Neural progenitor cell (in vitro differentiated cells): ENCODE results near the gene RELN. TPM values are rescaled to one million over a fixed set of nuclear protein-coding genes. Genes with fewer than 3 reads are reported as not detected.

Experiments
- DNase-seq: peaks from one replicate; pipeline ENCODE4 v3.0.0-alpha.2; 2016; ENCODE audit warnings: low spot score
- H2AFZ ChIP-seq: fragments of 200-600 bp; sonication (generic); replicated peaks from 2 replicates; pipeline ENCODE4 v1.6.1; 2016; ENCODE audit warnings: antibody characterized with exemption
- H3F3A ChIP-seq: fragments of 200-600 bp; sonication (generic); 2 replicates; pipeline ENCODE4 v1.6.1; 2016; ENCODE audit warnings: antibody characterized with exemption, low read depth
- H3K27ac ChIP-seq: fragments of 200-600 bp; sonication (generic); 2 replicates; pipeline ENCODE4 v1.5.1; 2016; ENCODE audit warnings: mild to moderate bottlenecking
- H3K27me3 ChIP-seq: fragments of 200-600 bp; sonication (generic); 2 replicates; pipeline ENCODE4 v1.6.1; 2016; ENCODE audit warnings: mild to moderate bottlenecking, moderate library complexity
- H3K36me3 ChIP-seq: fragments of 200-600 bp; sonication (generic); 2 replicates; pipeline ENCODE4 v1.5.1; 2016
- H3K4me1 ChIP-seq: fragments of 200-600 bp; sonication (generic); 2 replicates; pipeline ENCODE4 v1.6.1; 2016; ENCODE audit warnings: mixed run types
- H3K4me2 ChIP-seq: fragments of 200-600 bp; sonication (generic); 2 replicates; pipeline ENCODE4 v1.6.1; 2016
- H3K4me3 ChIP-seq: fragments of 200-600 bp; sonication (generic); 2 replicates; pipeline ENCODE4 v1.5.1; 2016
- H3K79me2 ChIP-seq: fragments of 200-600 bp; sonication (generic); 2 replicates; pipeline ENCODE4 v1.6.1; 2016; ENCODE audit warnings: low read depth
- H3K9ac ChIP-seq: fragments of 200-600 bp; sonication (generic); 2 replicates; pipeline ENCODE4 v1.6.1; 2016
- H3K9me3 ChIP-seq: fragments of 200-600 bp; sonication (generic); 2 replicates; pipeline ENCODE4 v1.5.1; 2016; ENCODE audit warnings: low read depth
- H4K20me1 ChIP-seq: fragments of 200-600 bp; sonication (generic); 2 replicates; pipeline ENCODE4 v1.6.1; 2016; ENCODE audit warnings: low read depth
- H3K27ac Mint-ChIP-seq: 3 replicates; pipeline ENCODE4 v1.8.0; 2021; ENCODE audit warnings: mixed read lengths
- H3K27me3 Mint-ChIP-seq: 2 replicates; pipeline ENCODE4 v1.8.0; 2022; ENCODE audit warnings: low read depth, mild to moderate bottlenecking, inconsistent platforms, moderate library complexity, mixed read lengths; ENCODE audit not compliant: insufficient read depth
- H3K36me3 Mint-ChIP-seq: 3 replicates; pipeline ENCODE4 v1.8.0; 2021; ENCODE audit warnings: mixed read lengths
- H3K4me1 Mint-ChIP-seq: 3 replicates; pipeline ENCODE4 v1.8.0; 2021; ENCODE audit warnings: mixed read lengths
- H3K4me3 Mint-ChIP-seq: 3 replicates; pipeline ENCODE4 v1.8.0; 2021; ENCODE audit warnings: mild to moderate bottlenecking, moderate library complexity, mixed read lengths
- H3K9me3 Mint-ChIP-seq: 3 replicates; pipeline ENCODE4 v1.8.0; 2020; ENCODE audit warnings: mixed read lengths
- EZH2 ChIP-seq: fragments of 200-600 bp; sonication (generic); IDR thresholded peaks from 2 replicates; pipeline ENCODE4 v1.6.1; 2017; ENCODE audit warnings: antibody characterized with exemption, mild to moderate bottlenecking, moderate library complexity
- EZH2phosphoT487 ChIP-seq: fragments of 200-600 bp; sonication (generic); IDR thresholded peaks from 2 replicates; pipeline ENCODE4 v1.6.1; 2017; ENCODE audit warnings: antibody characterized with exemption
- total RNA-seq: library from RNA; depleted of rRNA; stranded (reverse); fragments of >200 nt; gene quantifications from 2 replicates; pipeline ENCODE4 v1.2.3, GENCODE V29; 2015; ENCODE audit warnings: low replicate concordance
- TF ChIP-seq, protein P1 (sequence below): fragments of 200-600 bp; sonication (generic); IDR thresholded peaks from 2 replicates; pipeline ENCODE4 v1.5.1; 2017; ENCODE audit warnings: antibody characterized with exemption, mild to moderate bottlenecking

Gene RELN
- total RNA-seq, 1 donor from 2014 or later = 0.02 TPM

GRCh38 chr7:103966593-103967277 lies 22.7 kb downstream of the RELN start:
- no peak for TF ChIP-seq EZH2
- TF ChIP-seq EZH2phosphoT487 = no peak
- TF ChIP-seq, protein P1, sequence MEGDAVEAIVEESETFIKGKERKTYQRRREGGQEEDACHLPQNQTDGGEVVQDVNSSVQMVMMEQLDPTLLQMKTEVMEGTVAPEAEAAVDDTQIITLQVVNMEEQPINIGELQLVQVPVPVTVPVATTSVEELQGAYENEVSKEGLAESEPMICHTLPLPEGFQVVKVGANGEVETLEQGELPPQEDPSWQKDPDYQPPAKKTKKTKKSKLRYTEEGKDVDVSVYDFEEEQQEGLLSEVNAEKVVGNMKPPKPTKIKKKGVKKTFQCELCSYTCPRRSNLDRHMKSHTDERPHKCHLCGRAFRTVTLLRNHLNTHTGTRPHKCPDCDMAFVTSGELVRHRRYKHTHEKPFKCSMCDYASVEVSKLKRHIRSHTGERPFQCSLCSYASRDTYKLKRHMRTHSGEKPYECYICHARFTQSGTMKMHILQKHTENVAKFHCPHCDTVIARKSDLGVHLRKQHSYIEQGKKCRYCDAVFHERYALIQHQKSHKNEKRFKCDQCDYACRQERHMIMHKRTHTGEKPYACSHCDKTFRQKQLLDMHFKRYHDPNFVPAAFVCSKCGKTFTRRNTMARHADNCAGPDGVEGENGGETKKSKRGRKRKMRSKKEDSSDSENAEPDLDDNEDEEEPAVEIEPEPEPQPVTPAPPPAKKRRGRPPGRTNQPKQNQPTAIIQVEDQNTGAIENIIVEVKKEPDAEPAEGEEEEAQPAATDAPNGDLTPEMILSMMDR = no peak
- DNase-seq = no peak
- Histone ChIP-seq H3K27ac (no peak overlapping the region), H3F3A (no peaks in the 10 kb centered on the region), H3K27me3 (no peaks in the 10 kb centered on the region), H3K79me2 (no peaks in the 10 kb centered on the region), H3K4me3 (no peak overlapping the region), H3K4me1 (peaks cover 3% of the 10 kb centered on the region), H4K20me1 (no peaks in the 10 kb centered on the region), H3K9me3 (no peaks in the 10 kb centered on the region), H3K36me3 (no peaks in the 10 kb centered on the region), H3K9ac (no peak overlapping the region), H3K4me2 (no peak overlapping the region), H2AFZ (no peak overlapping the region)
- H3K4me3 Mint-ChIP-seq = no peak overlapping the region
- H3K4me1 Mint-ChIP-seq = peaks cover 4% of the 10 kb centered on the region
- H3K36me3 Mint-ChIP-seq = no peaks in the 10 kb centered on the region
- H3K9me3 Mint-ChIP-seq = no peaks in the 10 kb centered on the region
- H3K27ac Mint-ChIP-seq = no peak overlapping the region
- H3K27me3 Mint-ChIP-seq = no peaks in the 10 kb centered on the region

DNA sequence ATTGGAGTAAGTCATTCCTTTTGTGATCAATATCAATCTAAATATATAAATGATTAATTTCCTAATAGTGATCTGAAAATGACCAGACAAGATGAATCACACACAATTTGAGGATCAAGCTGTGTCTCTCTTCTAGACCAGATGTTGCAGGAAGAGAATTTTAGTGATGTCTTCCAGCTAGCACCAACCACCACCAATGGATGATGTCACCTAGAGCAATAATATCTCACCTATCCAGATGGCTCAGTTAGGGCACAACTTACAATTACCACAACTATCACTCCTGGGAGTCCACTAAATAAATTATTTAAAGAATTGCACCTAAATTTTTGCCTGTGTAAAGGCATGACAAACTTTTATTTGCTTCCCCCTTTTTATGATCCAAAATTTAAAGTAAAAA lies 25.2 kb downstream of the RELN start:
- H3K9me3 ChIP-seq = no peaks in the 10 kb centered on the region
- H3K27me3 Mint-ChIP-seq = no peaks in the 10 kb centered on the region

DNA sequence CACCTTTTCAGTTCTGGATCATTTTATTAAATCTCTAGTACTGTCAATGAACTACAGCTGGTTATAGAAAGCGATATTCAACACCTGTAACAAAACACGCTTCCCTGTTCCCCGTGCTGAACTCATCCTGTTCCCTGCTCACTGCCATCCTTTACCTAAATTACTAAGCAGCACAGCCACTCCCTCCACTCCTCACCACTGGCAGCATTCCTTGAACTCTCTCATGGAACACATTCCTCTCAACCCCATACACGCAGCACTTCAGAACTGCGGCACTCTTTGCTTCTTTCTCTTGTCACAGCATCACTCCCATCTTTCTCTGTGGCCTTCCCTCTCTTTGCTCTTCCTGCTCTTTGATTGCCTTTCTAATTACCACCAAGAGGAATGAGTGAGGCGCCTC lies 27.4 kb downstream of the RELN start:
- Histone ChIP-seq H2AFZ (no peak overlapping the region), H3K4me3 (no peak overlapping the region), H3K27ac (no peak overlapping the region), H3K27me3 (no peaks in the 10 kb centered on the region), H3K36me3 (no peaks in the 10 kb centered on the region), H3K79me2 (no peaks in the 10 kb centered on the region), H3K9ac (no peak overlapping the region), H3K4me2 (no peak overlapping the region), H3K4me1 (no peaks in the 10 kb centered on the region), H4K20me1 (no peaks in the 10 kb centered on the region), H3K9me3 (no peaks in the 10 kb centered on the region), H3F3A (no peaks in the 10 kb centered on the region)
- DNase-seq = no peak
- TF ChIP-seq, protein P1 = no peak
- no peak for TF ChIP-seq EZH2
- TF ChIP-seq EZH2phosphoT487 = no peak
- H3K9me3 Mint-ChIP-seq = no peaks in the 10 kb centered on the region
- no peak overlapping the region for H3K4me3 Mint-ChIP-seq
- H3K36me3 Mint-ChIP-seq = no peaks in the 10 kb centered on the region
- H3K27me3 Mint-ChIP-seq = no peaks in the 10 kb centered on the region
- no peak overlapping the region for H3K27ac Mint-ChIP-seq
- no peaks in the 10 kb centered on the region for H3K4me1 Mint-ChIP-seq

More for the DNA sequence above, 25.2 kb downstream of the RELN start:
- Histone ChIP-seq H3K36me3 (no peaks in the 10 kb centered on the region), H3K4me3 (no peak overlapping the region), H3K27ac (no peak overlapping the region), H3F3A (no peaks in the 10 kb centered on the region), H4K20me1 (no peaks in the 10 kb centered on the region), H3K27me3 (no peaks in the 10 kb centered on the region), H3K4me2 (no peak overlapping the region), H3K9ac (no peak overlapping the region), H3K79me2 (no peaks in the 10 kb centered on the region), H2AFZ (no peak overlapping the region), H3K4me1 (peaks cover 3% of the 10 kb centered on the region)
- Mint-ChIP-seq H3K27ac (no peak overlapping the region), H3K9me3 (no peaks in the 10 kb centered on the region), H3K4me1 (peaks cover 4% of the 10 kb centered on the region), H3K36me3 (no peaks in the 10 kb centered on the region), H3K4me3 (no peak overlapping the region)
- TF ChIP-seq EZH2 = no peak
- no peak for TF ChIP-seq EZH2phosphoT487
- TF ChIP-seq, protein P1 = no peak
- DNase-seq = no peak
